Measurements from ENCODE around the gene EHBP1.

Gene EHBP1

GRCh38 chr2:63092401-63092800 lies 386.9 kb downstream of the EHBP1 start:
- DNase-seq: no peak

DNA sequence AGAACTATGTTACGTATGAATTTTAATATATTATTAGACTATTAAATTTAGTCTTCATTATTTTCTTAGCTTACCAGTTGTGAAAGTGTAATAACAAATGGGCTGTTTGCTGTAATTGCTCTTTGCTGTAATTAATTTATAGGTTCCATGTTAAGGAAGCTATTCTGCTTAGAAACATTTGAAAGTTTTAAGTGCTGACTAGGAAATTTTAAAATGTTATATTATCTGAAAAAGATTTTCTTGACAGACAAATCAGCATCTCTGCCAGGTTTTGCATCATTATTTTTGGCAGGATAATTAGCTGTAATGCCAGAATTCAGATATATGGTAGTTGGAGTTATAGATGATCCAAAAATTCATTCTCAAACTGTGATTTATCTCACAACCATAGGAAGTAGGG lies 387.3 kb downstream of the EHBP1 start:
- no peak for DNase-seq

- no peak for DNase-seq
Measured at GRCh38 chr2:63093502-63093901, 388.0 kb downstream of the EHBP1 start.
